ENCODE results near the gene NPAS3.

The NPAS3 gene

GRCh38 chr14:33732175-33732574, 793.5 kb downstream of the NPAS3 start:
- no peak overlapping the region for H3K4me3 ChIP-seq (ENCODE audit: low read depth, low read length)

DNA sequence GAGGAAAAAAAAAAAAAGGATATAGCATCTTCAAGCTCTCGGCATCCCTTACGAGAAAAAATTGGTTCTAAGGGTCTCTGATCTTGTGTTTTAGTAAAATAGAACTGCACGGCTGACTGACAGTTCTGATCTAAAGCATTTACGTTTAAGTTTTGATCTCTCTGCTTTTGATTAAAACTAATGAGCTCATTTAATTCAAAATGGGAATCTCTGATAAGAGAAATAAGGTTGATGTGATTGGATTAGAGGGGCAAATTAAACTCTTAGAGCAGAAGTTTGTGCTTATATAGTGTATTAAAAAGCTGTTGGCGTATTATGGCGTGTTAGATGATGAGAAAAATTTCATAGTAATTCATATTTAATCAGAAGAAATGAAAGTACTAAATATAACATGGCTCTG, 794.6 kb downstream of the NPAS3 start:
- no peak overlapping the region for H3K4me3 ChIP-seq (ENCODE audit: low read depth, low read length)

GRCh38 chr14:33733721-33734120, 795.0 kb downstream of the NPAS3 start:
- H3K4me3 ChIP-seq (ENCODE audit: low read depth, low read length): no peak overlapping the region

- no peak overlapping the region for H3K4me3 ChIP-seq (ENCODE audit: low read depth, low read length)
Measured at GRCh38 chr14:33734387-33734786, 795.7 kb downstream of the NPAS3 start.

GRCh38 chr14:33736299-33736825, 797.7 kb downstream of the NPAS3 start:
- H3K4me3 ChIP-seq (ENCODE audit: low read depth, low read length): no peak overlapping the region

DNA sequence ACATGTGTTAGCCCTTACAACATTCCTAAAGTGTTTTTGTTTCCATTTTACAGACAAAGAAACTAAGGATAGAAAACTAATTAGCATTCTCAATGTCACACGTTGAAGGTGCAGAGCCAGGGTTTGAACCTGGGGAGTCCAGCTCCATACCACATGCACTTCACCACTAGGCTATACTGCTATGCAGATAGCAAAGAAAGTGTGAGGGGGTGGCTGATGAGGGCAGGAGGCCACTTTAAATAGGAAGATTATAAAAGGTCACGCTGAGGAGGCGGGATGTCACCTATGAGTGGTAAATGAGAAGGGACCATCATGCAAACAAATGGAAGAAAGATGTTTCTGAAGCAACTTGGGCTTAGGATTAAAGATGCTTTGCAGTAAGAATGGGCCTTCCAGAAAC, 798.3 kb downstream of the NPAS3 start:
- H3K4me3 ChIP-seq (ENCODE audit: low read depth, low read length): no peak overlapping the region

DNA sequence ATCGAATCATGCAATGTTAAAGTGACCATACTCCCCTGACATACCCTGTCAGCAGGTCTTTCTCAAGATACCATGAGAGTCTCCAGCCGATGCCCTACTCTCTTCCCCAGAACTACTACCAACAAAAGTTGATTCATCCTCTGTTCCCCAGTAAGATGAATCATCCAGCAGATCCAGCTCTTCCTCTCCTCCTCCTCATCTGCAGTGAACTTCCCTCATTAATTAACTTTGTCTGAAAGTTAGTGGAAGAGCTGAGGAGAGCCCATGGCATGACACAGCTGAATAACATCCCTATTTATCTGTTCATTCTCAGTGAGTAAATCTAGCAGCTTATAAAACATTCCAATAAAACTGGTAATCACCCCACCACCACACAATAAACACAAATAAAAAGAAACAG, 798.8 kb downstream of the NPAS3 start:
- H3K4me3 ChIP-seq (ENCODE audit: low read depth, low read length): no peak overlapping the region

- H3K4me3 ChIP-seq (ENCODE audit: low read depth, low read length): no peak overlapping the region
Measured at GRCh38 chr14:33738029-33738428, 799.4 kb downstream of the NPAS3 start.

DNA sequence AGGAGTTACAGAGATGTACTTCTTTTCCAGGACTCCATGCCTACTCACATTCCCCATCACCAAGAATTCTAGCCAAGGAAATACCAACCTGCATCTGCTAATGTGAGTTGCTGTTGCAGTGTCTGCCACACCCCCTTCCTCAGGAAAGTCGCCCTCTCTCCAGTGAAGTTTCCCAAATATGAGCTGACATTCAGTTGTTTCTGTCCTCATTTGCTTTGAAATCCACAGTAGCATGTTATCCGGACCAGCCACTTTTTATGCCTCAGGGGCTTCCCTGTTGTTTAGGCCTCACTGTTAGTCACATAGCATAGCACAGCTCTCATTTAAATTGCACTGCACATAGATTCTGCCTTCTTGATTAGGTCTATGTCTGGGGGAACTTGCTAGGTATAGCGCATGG, 799.8 kb downstream of the NPAS3 start:
- no peak overlapping the region for H3K4me3 ChIP-seq (ENCODE audit: low read depth, low read length)

DNA sequence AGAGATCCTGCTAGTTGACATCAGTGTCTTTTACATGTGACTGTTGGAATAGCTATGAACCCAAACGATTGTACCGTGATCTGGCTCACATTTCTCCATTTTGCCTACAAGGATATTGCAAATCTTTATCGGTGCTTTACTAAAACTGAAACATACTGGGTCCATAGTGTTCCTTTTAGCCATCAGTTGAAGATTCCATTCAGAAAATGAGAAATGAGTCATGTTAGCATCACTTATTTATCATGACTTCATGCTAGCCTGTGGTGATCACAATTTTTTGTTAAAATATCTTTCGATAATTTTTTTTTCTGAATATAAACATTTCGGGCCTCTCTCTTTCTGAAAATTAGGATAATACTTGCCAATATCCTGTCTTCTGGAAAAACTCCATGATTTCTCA, 801.9 kb downstream of the NPAS3 start:
- no peak overlapping the region for H3K4me3 ChIP-seq (ENCODE audit: low read depth, low read length)

DNA sequence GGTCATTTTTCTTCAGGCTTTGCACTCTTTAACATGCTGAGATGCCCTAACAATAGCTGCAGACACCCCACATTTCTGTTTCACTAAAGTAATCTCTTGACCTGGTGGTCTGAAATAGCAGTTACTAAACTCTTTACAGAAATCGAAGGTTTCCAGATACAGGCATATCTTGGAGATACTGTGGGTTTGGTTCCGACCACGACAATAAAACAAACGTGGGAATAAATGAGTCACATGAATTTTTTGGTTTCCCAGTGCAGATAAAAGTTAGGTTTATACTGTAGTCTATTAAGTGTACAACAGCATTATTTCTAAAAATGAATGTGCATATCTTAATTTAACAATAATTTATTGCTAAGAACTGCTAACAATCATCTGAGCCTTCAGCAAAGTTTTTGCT, 803.5 kb downstream of the NPAS3 start:
- no peak overlapping the region for H3K4me3 ChIP-seq (ENCODE audit: low read depth, low read length)

- H3K4me3 ChIP-seq (ENCODE audit: low read depth, low read length): no peak overlapping the region
Measured at GRCh38 chr14:33745163-33745562, 806.5 kb downstream of the NPAS3 start.

DNA sequence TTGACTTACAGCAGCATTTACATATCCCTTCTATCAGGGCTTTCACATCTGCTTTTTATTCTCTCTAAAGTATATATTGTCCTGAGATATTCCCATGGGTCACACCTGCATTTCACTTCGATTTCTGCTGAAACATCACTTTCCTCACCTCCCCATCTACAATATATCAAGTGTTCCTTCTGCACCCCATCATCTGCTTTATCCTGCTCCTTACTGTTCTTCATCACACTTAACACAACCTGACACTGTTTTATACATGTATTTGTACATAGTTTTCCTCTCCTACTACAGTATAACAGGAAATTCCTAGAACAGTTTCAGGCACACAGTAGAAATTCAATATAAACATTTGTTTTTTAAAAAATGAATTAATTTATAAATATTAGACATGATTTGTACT, 809.1 kb downstream of the NPAS3 start:
- no peak overlapping the region for H3K4me3 ChIP-seq (ENCODE audit: low read depth, low read length)

DNA sequence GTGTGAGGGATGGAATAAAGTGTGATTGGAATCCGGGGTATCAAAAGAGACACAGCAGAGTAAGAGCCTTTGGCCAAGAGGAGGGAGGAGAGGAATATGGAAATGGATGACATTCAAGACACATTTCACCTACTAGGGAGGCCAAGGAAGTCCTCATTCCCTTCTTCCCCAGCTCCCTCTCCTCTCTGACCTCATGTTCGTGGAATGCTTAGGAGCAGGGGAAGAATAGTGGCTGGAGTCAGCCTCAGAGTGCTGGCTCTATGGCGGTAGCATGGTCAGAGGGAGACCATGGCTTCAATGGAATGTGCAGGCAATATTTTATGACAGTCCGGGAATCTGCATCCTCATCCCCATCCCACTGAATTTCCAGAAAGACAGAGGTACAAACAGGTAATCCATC, 815.6 kb downstream of the NPAS3 start:
- H3K4me3 ChIP-seq (ENCODE audit: low read depth, low read length): no peak overlapping the region

GRCh38 chr14:33755358-33755757, 816.7 kb downstream of the NPAS3 start:
- no peak overlapping the region for H3K4me3 ChIP-seq (ENCODE audit: low read depth, low read length)

- H3K4me3 ChIP-seq (ENCODE audit: low read depth, low read length): no peak overlapping the region
Measured at GRCh38 chr14:33756833-33757232, 818.2 kb downstream of the NPAS3 start.

DNA sequence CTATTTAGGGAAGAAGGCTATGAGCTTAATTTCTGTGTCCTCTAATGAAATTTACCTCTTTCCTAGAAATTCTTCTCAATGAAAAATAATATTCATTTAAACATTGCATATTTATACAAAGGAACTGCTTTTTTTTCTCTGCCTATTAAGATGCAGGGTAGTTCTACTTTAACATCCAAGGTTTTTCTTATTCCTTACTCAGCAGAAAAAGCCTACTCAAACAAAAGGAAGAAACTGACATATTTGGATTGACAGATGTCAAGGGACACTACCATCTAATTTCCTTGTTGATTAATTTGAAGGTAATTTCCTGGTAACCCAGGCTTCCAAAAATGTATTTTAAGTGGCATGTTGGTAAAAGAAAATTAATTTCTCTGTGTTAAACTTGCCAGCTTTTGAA, 819.9 kb downstream of the NPAS3 start:
- H3K4me3 ChIP-seq (ENCODE audit: low read depth, low read length): no peak overlapping the region

DNA sequence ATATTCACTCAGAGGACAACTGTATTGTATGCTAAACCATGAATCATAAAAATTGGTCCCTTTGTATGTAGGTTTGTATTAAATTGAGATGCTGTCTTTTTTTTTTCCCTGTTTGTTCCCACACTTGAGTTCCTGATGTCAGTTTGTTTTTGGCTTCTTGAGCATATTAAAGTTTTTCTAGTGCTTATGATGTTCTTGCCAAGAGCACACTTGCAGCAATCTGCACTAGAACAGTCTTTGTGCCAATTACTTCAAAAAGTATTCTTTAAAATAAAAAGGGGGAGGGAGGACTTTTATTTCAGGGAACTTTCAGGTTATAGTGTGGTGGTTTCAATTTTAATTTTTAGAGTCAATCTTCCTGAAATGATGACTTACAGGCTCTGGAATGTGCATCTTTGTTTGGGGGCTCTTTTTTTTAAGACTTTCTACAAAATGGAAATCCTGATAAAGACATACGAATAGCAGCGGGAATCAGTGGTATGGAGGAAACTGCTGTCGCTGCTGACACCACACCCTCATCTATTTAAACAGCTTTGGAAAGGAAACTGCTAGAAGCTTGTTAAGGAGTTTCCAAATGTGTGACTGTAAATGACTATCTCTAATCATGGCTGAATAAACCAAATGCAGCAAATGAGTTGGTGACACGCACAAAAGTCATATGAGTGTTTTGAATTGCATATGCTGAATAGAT, 823.6 kb downstream of the NPAS3 start:
- H3K4me3 ChIP-seq (ENCODE audit: low read depth, low read length): no peak overlapping the region

DNA sequence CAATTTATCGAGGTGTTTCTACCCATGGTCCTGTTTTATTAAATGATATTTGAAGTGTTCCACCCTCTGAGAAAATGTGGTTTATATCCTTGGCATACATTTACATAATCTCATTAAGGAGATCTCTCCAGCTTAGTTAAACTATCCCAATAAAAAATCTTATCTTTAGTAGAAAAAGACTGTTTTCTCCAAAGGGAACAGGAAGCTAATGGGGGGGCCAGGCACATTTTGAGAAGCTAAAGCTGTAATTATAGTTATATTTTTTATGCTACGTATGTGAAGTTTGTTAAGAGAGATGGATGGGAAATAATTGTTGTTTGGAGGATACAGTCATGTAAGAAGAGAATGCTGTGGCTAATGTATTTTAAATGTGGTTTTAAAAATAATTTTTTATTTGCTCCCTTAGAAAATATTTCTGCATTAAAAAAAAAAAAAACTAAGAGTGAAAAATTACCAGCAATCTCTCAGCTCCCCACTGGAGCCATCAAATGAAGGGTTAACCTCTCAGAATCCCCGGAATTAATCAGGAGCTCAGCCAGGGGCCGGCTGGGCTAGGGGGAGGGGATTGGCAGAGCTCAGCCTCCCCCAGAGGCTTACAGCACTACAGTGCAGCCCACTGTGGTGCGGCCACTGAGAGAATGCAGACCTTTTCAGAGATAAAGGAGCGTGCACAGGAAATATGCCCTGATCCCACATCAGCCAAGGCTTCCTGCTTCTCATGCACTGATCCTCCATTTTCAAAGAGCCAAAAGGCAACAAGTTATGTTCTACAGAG, 826.4 kb downstream of the NPAS3 start:
- no peak overlapping the region for H3K4me3 ChIP-seq (ENCODE audit: low read depth, low read length)

- no peak overlapping the region for H3K4me3 ChIP-seq (ENCODE audit: low read depth, low read length)
Measured at GRCh38 chr14:33767586-33768457, 829.1 kb downstream of the NPAS3 start.

GRCh38 chr14:33768458-33768830, 829.8 kb downstream of the NPAS3 start:
- H3K4me3 ChIP-seq (ENCODE audit: low read depth, low read length): no peak overlapping the region

Measured in iPS-11a (cell line).